Esophagus muscularis mucosa (tissue), 4 donors: Measurements from ENCODE around the gene ICAM1. TPM values are rescaled to one million over a fixed set of nuclear protein-coding genes. Genes with fewer than 3 reads are reported as not detected.

ENCODE experiments used
- DNase-seq: peaks from one replicate; pipeline ENCODE4 v3.0.0-alpha.2; 2017; ENCODE audit errors: extremely low spot score
- H3K27ac ChIP-seq, 4 donors: fragments of 200-600 bp; sonication (generic); replicated peaks in 1 of 4; 1 replicate in 3 of 4; 2 replicates in 1 of 4; pipeline ENCODE4 v1.5.1; 2016 to 2019; ENCODE audit warnings: mild to moderate bottlenecking in 1 of 4
- H3K27me3 ChIP-seq, 4 donors: fragments of 200-600 bp; sonication (generic); one replicate each; pipeline versions ENCODE4 v1.5.1 to v1.6.0; 2016 to 2019
- H3K36me3 ChIP-seq, 4 donors: fragments of 200-600 bp; sonication (generic); one replicate each; pipeline ENCODE4 v1.5.1; 2016 to 2019
- H3K4me1 ChIP-seq, 4 donors: fragments of 200-600 bp; sonication (generic); one replicate each; pipeline ENCODE4 v1.5.1; 2016 to 2019
- H3K4me3 ChIP-seq, 4 donors: fragments of 200-600 bp; sonication (generic); 1 replicate in 2 of 4; 2 replicates in 2 of 4; pipeline ENCODE4 v1.5.1; 2016 to 2019; ENCODE audit warnings: mild to moderate bottlenecking in 4 of 4, moderate library complexity in 1 of 4
- H3K9me3 ChIP-seq, 4 donors: fragments of 200-600 bp; sonication (generic); 1 replicate in 3 of 4; 2 replicates in 1 of 4; pipeline ENCODE4 v1.5.1; 2016 to 2019
- EP300 ChIP-seq: sonication (generic); formaldehyde crosslinking; IDR thresholded peaks from one replicate; pipeline ENCODE4 v1.6.1; 2017; ENCODE audit warnings: antibody characterized with exemption
- POLR2A ChIP-seq: fragments of 450-650 bp; IDR thresholded peaks from one replicate; pipeline ENCODE4 v1.6.1; 2017; ENCODE audit warnings: antibody characterized with exemption, moderate library complexity, mild to moderate bottlenecking, low read depth
- POLR2AphosphoS5 ChIP-seq, 2 donors: sonication (generic); formaldehyde crosslinking; IDR thresholded peaks; one replicate each; pipeline ENCODE4 v1.6.1; 2017; ENCODE audit warnings: antibody characterized with exemption in 2 of 2
- WGBS: methylation state at CpG from one replicate; pipeline ENCODE4 v1.1.5; 2018; 5-methylcytosine and 5-hydroxymethylcytosine counted together
- intact Hi-C: fragments of 100-400 bp; cut with DNase I; formaldehyde crosslinking; loops from one replicate; pipeline ENCODE4 v1.15.1; 2023
- total RNA-seq, 4 donors: library from RNA; depleted of rRNA; stranded (reverse); fragments of >200 nt; gene quantifications; one replicate each; pipeline versions ENCODE4 v1.1.0 to v1.2.1, GENCODE V29; 2016
- TF ChIP-seq, protein P1 (sequence below), 3 experiments: fragments of 200-600 bp in 2 of 3; fragments of 450-650 bp in 1 of 3; sonication (generic) in 2 of 3; IDR thresholded peaks; one replicate each; pipeline ENCODE4 v1.5.1; 2017 to 2019; ENCODE audit warnings: antibody characterized with exemption in 3 of 3, mild to moderate bottlenecking in 2 of 3, moderate library complexity in 1 of 3

ICAM1 gene
- total RNA-seq, 4 donors from 2014 or later: 15.8 to 63.5 (median 18.4) TPM

GRCh38 chr19:10286803-10287737, 16.1 kb downstream of the ICAM1 start, which contains the start of gene ICAM4:
Gene ICAM4 (plus strand): TSS chr19:10286955. CDS start chr19:10287013, 58 bp downstream.
- intact Hi-C loops: no loop called here
- Histone ChIP-seq H3K4me1 (peaks cover 56 to 66% (median 61%) of the 10 kb centered on the region in 4 donors), H3K9me3 (no peaks in the 10 kb centered on the region), H3K36me3 (peaks cover 7 to 36% (median 26%) of the 10 kb centered on the region in 4 donors), H3K27ac (peak within 1 kb of the TSS in 2 of 4 donors; percentile 2 to 35), H3K27me3 (peaks cover 8 to 87% (median 51%) of the 10 kb centered on the region in 4 donors), H3K4me3 (peak within 1 kb of the TSS; percentile 8 to 27 (median 16))
- TF ChIP-seq, protein P1, sequence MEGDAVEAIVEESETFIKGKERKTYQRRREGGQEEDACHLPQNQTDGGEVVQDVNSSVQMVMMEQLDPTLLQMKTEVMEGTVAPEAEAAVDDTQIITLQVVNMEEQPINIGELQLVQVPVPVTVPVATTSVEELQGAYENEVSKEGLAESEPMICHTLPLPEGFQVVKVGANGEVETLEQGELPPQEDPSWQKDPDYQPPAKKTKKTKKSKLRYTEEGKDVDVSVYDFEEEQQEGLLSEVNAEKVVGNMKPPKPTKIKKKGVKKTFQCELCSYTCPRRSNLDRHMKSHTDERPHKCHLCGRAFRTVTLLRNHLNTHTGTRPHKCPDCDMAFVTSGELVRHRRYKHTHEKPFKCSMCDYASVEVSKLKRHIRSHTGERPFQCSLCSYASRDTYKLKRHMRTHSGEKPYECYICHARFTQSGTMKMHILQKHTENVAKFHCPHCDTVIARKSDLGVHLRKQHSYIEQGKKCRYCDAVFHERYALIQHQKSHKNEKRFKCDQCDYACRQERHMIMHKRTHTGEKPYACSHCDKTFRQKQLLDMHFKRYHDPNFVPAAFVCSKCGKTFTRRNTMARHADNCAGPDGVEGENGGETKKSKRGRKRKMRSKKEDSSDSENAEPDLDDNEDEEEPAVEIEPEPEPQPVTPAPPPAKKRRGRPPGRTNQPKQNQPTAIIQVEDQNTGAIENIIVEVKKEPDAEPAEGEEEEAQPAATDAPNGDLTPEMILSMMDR (IDR thresholded peaks at IDR 0.05): no peak
- TF ChIP-seq POLR2AphosphoS5 (IDR thresholded peaks at IDR 0.05): no peak
- TF ChIP-seq EP300: no peak
- no peak for TF ChIP-seq POLR2A
- WGBS: 1% methylated on average over 16 of the region's 59 CpGs
- DNase-seq: no peak

DNA sequence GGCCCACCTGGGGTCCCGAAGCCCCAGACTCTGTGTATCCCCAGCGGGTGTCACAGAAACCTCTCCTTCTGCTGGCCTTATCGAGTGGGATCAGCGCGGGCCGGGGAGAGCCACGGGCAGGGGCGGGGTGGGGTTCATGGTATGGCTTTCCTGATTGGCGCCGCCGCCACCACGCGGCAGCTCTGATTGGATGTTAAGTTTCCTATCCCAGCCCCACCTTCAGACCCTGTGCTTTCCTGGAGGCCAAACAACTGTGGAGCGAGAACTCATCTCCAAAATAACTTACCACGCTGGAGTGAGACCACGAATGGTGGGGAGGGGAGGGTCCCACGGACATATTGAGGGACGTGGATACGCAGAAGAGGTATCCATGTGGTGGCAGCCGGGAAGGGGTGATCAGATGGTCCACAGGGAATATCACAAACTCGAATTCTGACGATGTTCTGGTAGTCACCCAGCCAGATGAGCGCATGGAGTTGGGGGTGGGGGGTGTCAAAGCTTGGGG, 17.8 kb downstream of the ICAM1 start:
- Histone ChIP-seq H3K36me3 (peaks cover 7 to 24% (median 17%) of the 10 kb centered on the region in 4 donors), H3K9me3 (no peaks in the 10 kb centered on the region), H3K27ac (no peak overlapping the region), H3K27me3 (peaks cover 16 to 98% (median 68%) of the 10 kb centered on the region in 4 donors), H3K4me3 (peak overlapping the region; percentile 34 to 60 (median 47)), H3K4me1 (peaks cover 66 to 82% (median 76%) of the 10 kb centered on the region in 4 donors)
- intact Hi-C loops: no loop called here
- 4% methylated on average over 4 of the region's 23 CpGs for WGBS
- TF ChIP-seq, protein P1 (IDR thresholded peaks at IDR 0.05): no peak
- TF ChIP-seq EP300 (no peak), POLR2A (no peak), POLR2AphosphoS5 (IDR thresholded peaks at IDR 0.05) (no peak)
- no peak for DNase-seq

- H3K27ac ChIP-seq: no peak overlapping the region
- intact Hi-C loops: no loop called here
- no peaks in the 10 kb centered on the region for H3K9me3 ChIP-seq
- peaks cover 66 to 88% (median 80%) of the 10 kb centered on the region in 4 donors for H3K4me1 ChIP-seq
- TF ChIP-seq POLR2A: no peak
- TF ChIP-seq, protein P1 (IDR thresholded peaks at IDR 0.05): no peak
- no peak for TF ChIP-seq POLR2AphosphoS5 (IDR thresholded peaks at IDR 0.05)
- TF ChIP-seq EP300: no peak
- H3K4me3 ChIP-seq: peak overlapping the region; percentile 34 to 60 (median 47)
- peaks cover 6 to 18% (median 11%) of the 10 kb centered on the region in 4 donors for H3K36me3 ChIP-seq
- H3K27me3 ChIP-seq: peaks cover 16 to 98% (median 74%) of the 10 kb centered on the region in 4 donors
- WGBS: 2% methylated on average over 40 of the region's 50 CpGs
- no peak for DNase-seq
Measured at GRCh38 chr19:10289167-10289835, 18.4 kb downstream of the ICAM1 start.

GRCh38 chr19:10289836-10290356, 19.0 kb downstream of the ICAM1 start, which contains the start of gene ICAM5:
Gene ICAM5 (plus strand): TSS chr19:10289952. CDS start chr19:10290044, 92 bp downstream.
- Histone ChIP-seq H3K4me1 (peaks cover 66 to 94% (median 82%) of the 10 kb centered on the region in 4 donors), H3K27me3 (peaks cover 16 to 98% (median 80%) of the 10 kb centered on the region in 4 donors), H3K27ac (no peak within 1 kb of the TSS), H3K9me3 (no peaks in the 10 kb centered on the region), H3K36me3 (peaks cover under 1 to 12% (median 5%) of the 10 kb centered on the region in 4 donors), H3K4me3 (peak within 1 kb of the TSS; percentile 39 to 60 (median 47))
- DNase-seq: no peak
- intact Hi-C loops: no loop called here
- WGBS: 2% methylated on average over 9 of the region's 45 CpGs
- TF ChIP-seq POLR2A: no peak
- TF ChIP-seq, protein P1 (IDR thresholded peaks at IDR 0.05): no peak
- TF ChIP-seq POLR2AphosphoS5 (IDR thresholded peaks at IDR 0.05): no peak
- TF ChIP-seq EP300: no peak
